ENCODE results near the gene WWTR1.
A peak's percentile ranks its signal among the peaks of the same experiment; 100 is the strongest.

Gene WWTR1

DNA sequence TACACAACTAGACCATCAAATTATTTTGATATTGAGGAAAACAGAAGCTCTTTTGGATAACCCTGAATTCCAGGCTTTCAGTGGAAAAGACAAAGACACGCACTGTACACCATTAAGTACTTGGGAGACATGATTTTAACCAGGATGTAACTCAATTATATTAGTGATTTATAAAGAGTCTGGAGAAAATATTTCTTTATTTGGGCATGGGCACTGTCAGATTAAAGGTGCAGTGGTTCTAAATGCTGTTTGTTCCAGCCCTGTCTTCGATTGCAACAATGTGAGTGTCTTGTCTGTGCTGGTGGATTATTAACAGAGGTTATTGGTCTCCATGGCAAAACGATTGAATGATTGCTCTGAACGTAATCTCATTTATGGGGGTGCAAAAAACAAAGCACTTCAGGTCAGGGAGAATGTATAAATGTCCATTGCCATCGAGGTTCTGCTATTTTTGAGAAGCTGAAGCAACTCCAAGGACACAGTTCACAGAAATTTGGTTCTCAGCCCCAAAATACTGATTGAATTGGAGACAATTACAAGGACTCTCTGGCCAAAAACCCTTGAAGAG lies 183.5 kb downstream of the WWTR1 start, which contains the start of gene TM4SF4:
Gene TM4SF4, plus strand, starts transcription at position 448 of the 568 bp plus-strand sequence. CDS start 181 bp downstream, outside the sequence.
- FAIRE-seq = no peak

GRCh38 chr3:149473357-149474249 lies 184.2 kb downstream of the WWTR1 start:
- DNase-seq (ENCODE audit: low spot score) (peak; percentile 90), FAIRE-seq (peak; percentile 91)

More for the DNA sequence above, 183.5 kb downstream of the WWTR1 start, which contains the start of gene TM4SF4:
- DNase-seq (ENCODE audit: low spot score) = peak; percentile 15

GRCh38 chr3:149472030-149472797 lies 185.6 kb downstream of the WWTR1 start:
- DNase-seq (ENCODE audit: low spot score) (peak; percentile 86), FAIRE-seq (peak; percentile 90)

GRCh38 chr3:149470381-149470780 lies 187.4 kb downstream of the WWTR1 start:
- FAIRE-seq (no peak), DNase-seq (ENCODE audit: low spot score) (no peak)

DNA sequence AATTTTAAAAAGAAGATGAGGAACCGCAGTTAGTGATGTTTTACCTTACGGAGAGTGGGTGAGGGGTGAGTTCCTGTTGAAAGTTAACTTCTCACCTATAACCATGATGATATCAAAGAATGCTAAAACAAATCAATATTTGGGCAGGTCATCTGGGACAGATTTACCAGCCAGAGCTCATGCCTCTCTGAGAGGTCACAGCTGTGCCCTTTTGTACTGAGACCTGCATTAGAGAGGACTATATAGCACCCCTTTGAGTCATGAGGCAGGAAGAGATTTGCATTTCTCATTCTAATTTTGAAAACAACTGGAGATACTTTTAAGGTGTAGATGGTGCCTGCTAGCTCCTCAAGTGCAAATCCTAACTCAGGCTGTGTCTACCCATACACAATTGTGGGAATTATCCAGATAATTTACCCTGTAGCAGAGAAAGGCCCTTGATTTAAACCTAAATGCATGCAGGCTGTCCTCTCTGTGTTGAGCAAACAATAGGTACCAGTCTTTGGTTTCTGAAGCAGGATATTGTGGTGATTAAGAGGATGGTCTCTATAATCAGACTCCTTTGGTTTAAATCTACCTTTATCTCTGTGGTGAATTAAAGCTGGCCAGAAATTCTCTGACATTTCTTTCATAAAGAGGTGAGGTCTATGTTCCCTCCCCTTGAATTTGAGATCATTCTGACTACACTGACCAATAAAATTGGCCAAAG lies 189.2 kb downstream of the WWTR1 start:
- FAIRE-seq (no peak), DNase-seq (ENCODE audit: low spot score) (no peak)

Data from RCC 7860 (cell line).